IMR-90 (cell line): ENCODE results near the gene C1QC. TPM values are rescaled to one million over a fixed set of nuclear protein-coding genes. Genes with fewer than 3 reads are reported as not detected.

Experiments
- ATAC-seq: fragments of 200-7000 bp; cut with Tn5 transposase; 2 replicates; pipeline ENCODE4 v1.9.1; 2020; ENCODE audit warnings: low read depth, mild to moderate bottlenecking, moderate library complexity
- BruUV-seq: library from RNA; stranded (reverse); fragments of 400-500 nt; replicated peaks from 2 replicates; lab custom pipeline; 2021; lab: Mats Ljungman, UMichigan
- CTCF ChIA-PET: fragments of 300-600 bp; formaldehyde crosslinking; extraction: SDS; loops from one replicate; lab custom pipeline; 2021; ENCODE audit warnings: antibody characterized with exemption; lab: Yijun Ruan, JAX
- POLR2A ChIA-PET: fragments of 300-600 bp; sonication (Branson Sonifier 250); formaldehyde crosslinking; loops from one replicate; lab custom pipeline; 2022; ENCODE audit warnings: antibody characterized with exemption; ENCODE audit not compliant: unreplicated experiment; lab: Charles Lee
- DNase-seq: peaks from one replicate; pipeline ENCODE4 v3.0.0; 2013
- H2AFZ ChIP-seq: replicated peaks from 2 replicates; pipeline ENCODE3; 2013; ENCODE audit warnings: low read length, mild to moderate bottlenecking; ENCODE audit not compliant: poor library complexity
- H2AK5ac ChIP-seq: 2 replicates; pipeline ENCODE4 v1.6.1; 2013; ENCODE audit warnings: low read depth, low read length, inconsistent platforms
- H2AK9ac ChIP-seq: replicated peaks from 2 replicates; pipeline ENCODE3; 2013; ENCODE audit warnings: mild to moderate bottlenecking, low read depth, low read length, moderate library complexity; ENCODE audit not compliant: poor library complexity
- H2BK120ac ChIP-seq: 2 replicates; pipeline ENCODE4 v1.6.1; 2013; ENCODE audit warnings: low read depth, low read length, inconsistent platforms
- H2BK15ac ChIP-seq: 3 replicates; pipeline ENCODE4 v1.6.1; 2013; ENCODE audit warnings: low read depth, low read length, inconsistent platforms
- H2BK20ac ChIP-seq: 2 replicates; pipeline ENCODE4 v1.6.1; 2013; ENCODE audit warnings: low read depth, mild to moderate bottlenecking, inconsistent platforms, low read length, moderate library complexity
- H2BK5ac ChIP-seq: 2 replicates; pipeline ENCODE4 v1.6.1; 2013; ENCODE audit warnings: mild to moderate bottlenecking, low read depth, low read length, inconsistent platforms; ENCODE audit not compliant: poor library complexity, severe bottlenecking
- H3K14ac ChIP-seq: replicated peaks from 2 replicates; pipeline ENCODE4 v1.6.1; 2013; ENCODE audit warnings: low read depth, low read length, inconsistent platforms
- H3K18ac ChIP-seq: 2 replicates; pipeline ENCODE4 v1.6.1; 2013; ENCODE audit warnings: low read depth, low read length, control low read depth
- H3K23ac ChIP-seq: 2 replicates; pipeline ENCODE4 v1.6.1; 2013; ENCODE audit warnings: low read depth, low read length, inconsistent platforms
- H3K27ac ChIP-seq: 2 replicates; pipeline ENCODE4 v1.5.1; 2013; ENCODE audit warnings: mild to moderate bottlenecking, control low read depth, low read length; ENCODE audit not compliant: insufficient read depth
- H3K27me3 ChIP-seq: 2 replicates; pipeline ENCODE4 v1.6.1; 2013; ENCODE audit warnings: low read length; ENCODE audit not compliant: control insufficient read depth, insufficient read depth
- H3K36me3 ChIP-seq: 2 replicates; pipeline ENCODE4 v1.6.1; 2013; ENCODE audit warnings: low read length, mixed read lengths; ENCODE audit not compliant: control insufficient read depth, insufficient read depth
- H3K4ac ChIP-seq: 2 replicates; pipeline ENCODE4 v1.6.1; 2013; ENCODE audit warnings: low read depth, low read length, inconsistent platforms
- H3K4me1 ChIP-seq: 2 replicates; pipeline ENCODE4 v1.6.1; 2013; ENCODE audit warnings: low read length, mixed read lengths; ENCODE audit not compliant: control insufficient read depth, insufficient read depth
- H3K4me2 ChIP-seq: 2 replicates; pipeline ENCODE4 v1.6.1; 2013; ENCODE audit warnings: low read depth, mild to moderate bottlenecking, control low read depth, low read length, moderate library complexity
- H3K4me3 ChIP-seq: 2 replicates; pipeline ENCODE4 v1.5.1; 2013; ENCODE audit warnings: low read depth, mild to moderate bottlenecking, control low read depth, low read length, moderate library complexity; ENCODE audit not compliant: insufficient read depth
- H3K56ac ChIP-seq: 2 replicates; pipeline ENCODE4 v1.6.1; 2013; ENCODE audit warnings: low read length, inconsistent platforms; ENCODE audit not compliant: insufficient read depth; ENCODE audit errors: extremely low read depth
- H3K79me1 ChIP-seq, 2 experiments: 2 replicates each; pipeline ENCODE4 v1.6.1; 2013; ENCODE audit warnings: low read length in 2 of 2, inconsistent platforms in 1 of 2, low read depth in 1 of 2
- H3K9ac ChIP-seq: 2 replicates; pipeline ENCODE4 v1.6.1; 2013; ENCODE audit warnings: low read depth, low read length, control low read depth
- H3K9me1 ChIP-seq: 2 replicates; pipeline ENCODE4 v1.6.1; 2013; ENCODE audit warnings: low read length, inconsistent platforms; ENCODE audit not compliant: insufficient read depth
- H3K9me3 ChIP-seq: 2 replicates; pipeline ENCODE4 v1.6.1; 2013; ENCODE audit warnings: low read length; ENCODE audit not compliant: control insufficient read depth, insufficient read depth
- H4K20me1 ChIP-seq: 2 replicates; pipeline ENCODE4 v1.6.1; 2013; ENCODE audit warnings: low read length, inconsistent platforms; ENCODE audit not compliant: insufficient read depth
- H4K5ac ChIP-seq: 2 replicates; pipeline ENCODE4 v1.6.1; 2013; ENCODE audit warnings: mild to moderate bottlenecking, low read depth, low read length, control low read depth
- H4K8ac ChIP-seq, 2 experiments: 2 replicates each; pipeline ENCODE4 v1.6.1; 2013; ENCODE audit warnings: low read depth in 2 of 2, low read length in 2 of 2, control low read depth in 1 of 2, inconsistent platforms in 1 of 2
- H4K91ac ChIP-seq: 2 replicates; pipeline ENCODE4 v1.6.1; 2013; ENCODE audit warnings: low read depth, low read length, inconsistent platforms; ENCODE audit not compliant: insufficient read depth
- BHLHE40 ChIP-seq: fragments of 150-350 bp; IDR thresholded peaks from 2 replicates; pipeline ENCODE4 v1.6.1; 2016; ENCODE audit warnings: mild to moderate bottlenecking, low read depth, low read length
- CEBPB ChIP-seq: IDR thresholded peaks from 2 replicates; pipeline ENCODE4 v1.6.1; 2012; ENCODE audit warnings: low read depth, low read length, improper control_type of control experiment
- CHD1 ChIP-seq: IDR thresholded peaks from 2 replicates; pipeline ENCODE4 v1.6.1; 2012; ENCODE audit warnings: low read depth, low read length, improper control_type of control experiment
- CTCF ChIP-seq: conservative IDR thresholded peaks from 2 replicates; pipeline ENCODE4 v1.5.1; 2012; ENCODE audit warnings: mild to moderate bottlenecking, low read depth, low read length, improper control_type of control experiment
- ELK1 ChIP-seq: fragments of 150-350 bp; IDR thresholded peaks from 2 replicates; pipeline ENCODE4 v1.6.1; 2016; ENCODE audit warnings: low read depth, mild to moderate bottlenecking, low read length, moderate library complexity, borderline replicate concordance
- FOS ChIP-seq: fragments of 150-350 bp; IDR thresholded peaks from 2 replicates; pipeline ENCODE4 v1.6.1; 2016; ENCODE audit warnings: low read depth, low read length
- MAFK ChIP-seq: IDR thresholded peaks from 2 replicates; pipeline ENCODE4 v1.6.1; 2012; ENCODE audit warnings: low read depth, low read length, improper control_type of control experiment
- MAZ ChIP-seq: IDR thresholded peaks from 2 replicates; pipeline ENCODE4 v1.6.1; 2012; ENCODE audit warnings: low read depth, mild to moderate bottlenecking, low read length, improper control_type of control experiment, moderate library complexity, borderline replicate concordance
- MXI1 ChIP-seq: IDR thresholded peaks from 2 replicates; pipeline ENCODE4 v1.6.1; 2012; ENCODE audit warnings: low read depth, mild to moderate bottlenecking, low read length, moderate library complexity, borderline replicate concordance
- NFE2L2 ChIP-seq: fragments of 150-350 bp; IDR thresholded peaks from 2 replicates; pipeline ENCODE4 v1.6.1; 2016; ENCODE audit warnings: low read depth, mild to moderate bottlenecking, low read length
- POLR2A ChIP-seq: IDR thresholded peaks from 2 replicates; pipeline ENCODE4 v1.6.1; 2012; ENCODE audit warnings: mild to moderate bottlenecking, low read depth, low read length
- RAD21 ChIP-seq: IDR thresholded peaks from 2 replicates; pipeline ENCODE4 v1.6.1; 2012; ENCODE audit warnings: low read length, improper control_type of control experiment
- RCOR1 ChIP-seq: IDR thresholded peaks from 2 replicates; pipeline ENCODE4 v1.6.1; 2012; ENCODE audit warnings: mild to moderate bottlenecking, low read length, improper control_type of control experiment; ENCODE audit not compliant: insufficient replicate concordance
- RFX5 ChIP-seq: IDR thresholded peaks from 2 replicates; pipeline ENCODE4 v1.8.0; 2012; ENCODE audit warnings: low read depth, mild to moderate bottlenecking, low read length, moderate library complexity
- SMC3 ChIP-seq: fragments of 150-350 bp; IDR thresholded peaks from 2 replicates; pipeline ENCODE4 v1.6.1; 2016; ENCODE audit warnings: low read depth, mild to moderate bottlenecking, antibody characterized with exemption, low read length, moderate library complexity
- WGBS, 2 experiments: methylation state at CpG; one replicate each; pipeline versions ENCODE4 v1.1.5 to v1.1.7; 2013; ENCODE audit warnings: missing lambda C conversion rate in 2 of 2; ENCODE audit not compliant: insufficient read length in 1 of 2; ENCODE audit errors: extremely low coverage in 2 of 2; 5-methylcytosine and 5-hydroxymethylcytosine counted together
- dilution Hi-C: fragments of 300-500 bp; cut with HindIII; formaldehyde crosslinking; loops from one replicate; pipeline ENCODE4 v1.14.3; 2018; ENCODE audit warnings: low sequenced_read_pairs; ENCODE audit not compliant: unreplicated experiment
- in situ Hi-C: fragments of 300-500 bp; cut with MboI; formaldehyde crosslinking; loops from 3 replicates; pipeline ENCODE4 v1.14.3; 2019; ENCODE audit warnings: low sequenced_read_pairs, inconsistent platforms, mixed read lengths
- intact Hi-C: fragments of 100-400 bp; cut with micrococcal nuclease; formaldehyde crosslinking; loops from 2 replicates; pipeline ENCODE4 v1.10.0; 2022
- polyA plus RNA-seq, 3 experiments: library from polyadenylated mRNA; depleted of rRNA; stranded (reverse); fragments of >200 nt; gene quantifications; 2 replicates each; pipeline ENCODE4 v1.2.3, GENCODE V29; 2012; ENCODE audit warnings: low replicate concordance in 1 of 3
- total RNA-seq: library from RNA; depleted of rRNA; stranded (reverse); fragments of >200 nt; gene quantifications from 2 replicates; pipeline ENCODE4 v1.2.3, GENCODE V29; 2012
- TF ChIP-seq, protein P1 (sequence below): fragments of 150-350 bp; IDR thresholded peaks from 2 replicates; pipeline ENCODE4 v1.6.1; 2017; ENCODE audit warnings: mild to moderate bottlenecking, antibody characterized with exemption, low read length, low read depth

Gene C1QC
- total and polyA plus RNA-seq, 2 of the 4 experiments (the other 2 are of a cell fraction), result not detected

- Histone ChIP-seq H3K36me3 (no peaks in the 10 kb centered on the region), H3K9ac (no peak overlapping the region), H4K8ac (no peak overlapping the region), H3K9me3 (peaks cover 3% of the 10 kb centered on the region; the same call in 1 of the 2 replicates), H2BK5ac (no peak overlapping the region), H4K91ac (no peak overlapping the region), H3K4me2 (no peak overlapping the region), H3K27ac (no peak overlapping the region), H3K9me1 (no peaks in the 10 kb centered on the region), H3K4ac (no peak overlapping the region), H2AFZ (no peak overlapping the region), H2AK5ac (no peak overlapping the region), H2BK120ac (no peak overlapping the region), H2BK20ac (no peak overlapping the region), H3K4me1 (no peaks in the 10 kb centered on the region; the same call in 1 of the 2 replicates), H2BK15ac (no peak overlapping the region), H3K56ac (no peak overlapping the region), H2AK9ac (no peak overlapping the region), H3K27me3 (peaks cover 46% of the 10 kb centered on the region), H3K14ac (no peak overlapping the region), H4K20me1 (0 out of 2 replicates have a peak, but pooled peaks cover under 1% of the 10 kb centered on the region), H3K23ac (no peak overlapping the region), H3K18ac (no peak overlapping the region), H3K79me1 (no peaks in the 10 kb centered on the region), H4K5ac (no peak overlapping the region), H3K4me3 (no peak overlapping the region)
- dilution Hi-C loops (no loop called here), in situ Hi-C loops (no loop called here), intact Hi-C loops (no loop called here)
- ChIA-PET POLR2A (no interaction called here), CTCF (no interaction called here)
- DNase-seq (no peak), ATAC-seq (no peak)
- no peak for TF ChIP-seq RFX5
- no peak for TF ChIP-seq FOS
- TF ChIP-seq, protein P1, sequence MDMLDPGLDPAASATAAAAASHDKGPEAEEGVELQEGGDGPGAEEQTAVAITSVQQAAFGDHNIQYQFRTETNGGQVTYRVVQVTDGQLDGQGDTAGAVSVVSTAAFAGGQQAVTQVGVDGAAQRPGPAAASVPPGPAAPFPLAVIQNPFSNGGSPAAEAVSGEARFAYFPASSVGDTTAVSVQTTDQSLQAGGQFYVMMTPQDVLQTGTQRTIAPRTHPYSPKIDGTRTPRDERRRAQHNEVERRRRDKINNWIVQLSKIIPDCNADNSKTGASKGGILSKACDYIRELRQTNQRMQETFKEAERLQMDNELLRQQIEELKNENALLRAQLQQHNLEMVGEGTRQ, result no peak
- TF ChIP-seq BHLHE40, result no peak
- TF ChIP-seq MAZ, result no peak
- no peak for TF ChIP-seq POLR2A
- TF ChIP-seq ELK1, result no peak
- TF ChIP-seq MAFK, result no peak
- TF ChIP-seq CHD1, result no peak
- no peak for TF ChIP-seq NFE2L2
- TF ChIP-seq CTCF, result no peak
- no peak for TF ChIP-seq RCOR1
- no peak for TF ChIP-seq CEBPB
- TF ChIP-seq MXI1, result no peak
- no peak for TF ChIP-seq SMC3
- TF ChIP-seq RAD21, result no peak
- no TSS peak for BruUV-seq
- WGBS, 2 experiments, result 64% methylated on average over 4 of the region's 6 CpGs; no CpG with 5 or more reads in 1 of the 2 experiments
These were observed 6.5 kb upstream of the C1QC start for GRCh38 chr1:22636927-22637326.
